Retinal pigment epithelial cell (primary cell): Measurements from ENCODE around the gene VAMP1.
"Not testable (repeated sequence)": the region's sequence is repeated elsewhere in the genome, so short reads cannot be mapped to it uniquely, and the experiment has no call there.

Source experiments
- DNase-seq: peaks from one replicate; pipeline ENCODE4 v3.0.0-alpha.2; 2010; ENCODE audit warnings: low read depth
- H3K4me3 ChIP-seq: 2 replicates; pipeline ENCODE4 v1.5.1; 2011; ENCODE audit warnings: mild to moderate bottlenecking, low read length, control low read depth, moderate library complexity
- TF ChIP-seq, protein P1 (sequence below): conservative IDR thresholded peaks from 2 replicates; pipeline ENCODE4 v1.5.1; 2011; ENCODE audit warnings: low read depth, low read length, control low read depth, inconsistent platforms

Gene VAMP1

GRCh38 chr12:6470375-6471163 lies at the start of gene VAMP1:
Gene VAMP1, minus strand, starts transcription at chr12:6470677. Its CDS starts 146 bp downstream, at chr12:6470531.
- H3K4me3 ChIP-seq = peak within 1 kb of the TSS; percentile 81
- TF ChIP-seq, protein P1, sequence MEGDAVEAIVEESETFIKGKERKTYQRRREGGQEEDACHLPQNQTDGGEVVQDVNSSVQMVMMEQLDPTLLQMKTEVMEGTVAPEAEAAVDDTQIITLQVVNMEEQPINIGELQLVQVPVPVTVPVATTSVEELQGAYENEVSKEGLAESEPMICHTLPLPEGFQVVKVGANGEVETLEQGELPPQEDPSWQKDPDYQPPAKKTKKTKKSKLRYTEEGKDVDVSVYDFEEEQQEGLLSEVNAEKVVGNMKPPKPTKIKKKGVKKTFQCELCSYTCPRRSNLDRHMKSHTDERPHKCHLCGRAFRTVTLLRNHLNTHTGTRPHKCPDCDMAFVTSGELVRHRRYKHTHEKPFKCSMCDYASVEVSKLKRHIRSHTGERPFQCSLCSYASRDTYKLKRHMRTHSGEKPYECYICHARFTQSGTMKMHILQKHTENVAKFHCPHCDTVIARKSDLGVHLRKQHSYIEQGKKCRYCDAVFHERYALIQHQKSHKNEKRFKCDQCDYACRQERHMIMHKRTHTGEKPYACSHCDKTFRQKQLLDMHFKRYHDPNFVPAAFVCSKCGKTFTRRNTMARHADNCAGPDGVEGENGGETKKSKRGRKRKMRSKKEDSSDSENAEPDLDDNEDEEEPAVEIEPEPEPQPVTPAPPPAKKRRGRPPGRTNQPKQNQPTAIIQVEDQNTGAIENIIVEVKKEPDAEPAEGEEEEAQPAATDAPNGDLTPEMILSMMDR = no peak
- peak; percentile 79 for DNase-seq

DNA sequence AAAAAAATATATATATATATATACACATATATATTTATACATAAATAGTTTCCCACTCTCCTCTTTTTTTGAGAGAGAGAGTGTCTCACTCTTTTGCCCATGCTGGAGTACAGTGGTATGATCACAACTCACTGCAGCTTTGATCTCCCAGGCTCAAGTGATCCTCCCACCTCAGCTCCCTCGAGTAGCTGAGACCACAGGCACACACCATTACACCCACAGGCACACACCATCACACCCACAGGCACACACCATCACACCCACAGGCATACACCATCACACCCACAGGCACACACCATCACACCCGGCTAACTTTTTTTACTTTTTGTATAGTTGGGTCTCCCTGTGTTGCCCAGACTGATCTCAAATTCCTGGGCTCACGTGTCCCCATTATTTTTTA lies 49.7 kb upstream of the VAMP1 start:
- DNase-seq = no peak
- TF ChIP-seq, protein P1 = no peak
- no peak overlapping the region for H3K4me3 ChIP-seq

DNA sequence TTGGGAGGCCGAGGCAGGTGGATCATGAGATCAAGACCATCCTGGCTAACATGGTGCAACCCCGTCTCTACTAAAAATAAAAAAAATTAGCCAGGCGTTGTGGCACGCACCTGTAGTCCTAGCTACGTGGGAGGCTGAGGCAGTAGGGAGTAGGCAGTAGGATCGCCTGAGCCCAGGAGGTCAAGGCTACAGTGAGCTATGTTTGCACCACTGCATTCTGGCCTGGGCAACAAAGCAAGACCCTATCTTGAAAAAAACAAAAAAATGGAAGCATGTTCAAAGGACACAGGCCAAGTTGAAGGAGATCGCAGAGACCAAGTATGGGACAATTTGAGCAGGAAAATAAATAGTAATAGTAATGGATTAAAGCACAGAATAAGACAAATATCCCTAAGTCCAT lies 37.6 kb upstream of the VAMP1 start:
- no peak for DNase-seq
- TF ChIP-seq, protein P1 = no peak
- H3K4me3 ChIP-seq = no peak overlapping the region

DNA sequence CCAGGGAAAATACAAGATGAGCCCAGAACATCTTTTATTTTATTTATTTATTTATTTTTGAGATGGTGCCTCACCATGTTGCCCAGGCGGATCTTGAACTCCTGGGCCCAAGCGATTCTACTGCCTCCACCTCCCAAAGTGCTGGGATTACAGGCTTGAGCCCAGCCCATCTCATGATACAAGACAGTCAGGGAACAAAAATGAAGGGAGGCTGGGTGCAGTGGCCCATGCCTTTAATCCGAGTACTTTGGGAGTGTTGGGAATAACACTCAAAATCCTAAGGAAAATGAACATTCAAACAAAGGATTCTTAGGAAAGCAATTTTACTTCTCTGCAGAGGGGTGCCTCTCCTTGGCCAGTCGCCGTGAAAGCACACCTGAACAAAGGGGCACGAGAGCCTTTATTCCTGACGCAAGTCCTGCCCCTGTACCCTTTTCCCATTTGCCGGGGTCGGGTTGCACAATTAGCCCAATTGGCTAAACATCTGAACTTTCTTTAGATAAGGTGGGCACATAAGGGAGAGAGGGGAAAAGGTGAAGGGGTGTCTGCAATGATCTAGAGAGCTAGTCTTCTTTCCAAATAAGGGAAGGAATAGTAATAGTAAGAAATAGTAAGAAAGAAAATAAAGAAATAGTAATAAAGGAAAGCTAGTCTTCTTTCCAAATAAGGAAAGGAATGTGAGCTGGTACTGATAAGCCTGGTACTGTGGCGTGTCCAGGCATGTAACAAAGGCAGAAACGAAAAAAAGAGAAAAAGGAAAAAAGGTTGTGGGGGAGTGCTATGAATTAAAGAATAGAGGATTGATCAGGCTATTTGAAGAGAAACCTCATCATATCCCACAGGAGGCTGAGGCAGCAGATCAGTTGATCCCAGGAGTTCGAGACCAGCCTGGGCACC lies 36.9 kb upstream of the VAMP1 start:
- H3K4me3 ChIP-seq = no peak overlapping the region
- peak; percentile 7 for DNase-seq
- TF ChIP-seq, protein P1 = no peak

- H3K4me3 ChIP-seq = no peak overlapping the region
- TF ChIP-seq, protein P1 = no peak
- DNase-seq = no peak
Measured at GRCh38 chr12:6500466-6500865, 30.0 kb upstream of the VAMP1 start.

DNA sequence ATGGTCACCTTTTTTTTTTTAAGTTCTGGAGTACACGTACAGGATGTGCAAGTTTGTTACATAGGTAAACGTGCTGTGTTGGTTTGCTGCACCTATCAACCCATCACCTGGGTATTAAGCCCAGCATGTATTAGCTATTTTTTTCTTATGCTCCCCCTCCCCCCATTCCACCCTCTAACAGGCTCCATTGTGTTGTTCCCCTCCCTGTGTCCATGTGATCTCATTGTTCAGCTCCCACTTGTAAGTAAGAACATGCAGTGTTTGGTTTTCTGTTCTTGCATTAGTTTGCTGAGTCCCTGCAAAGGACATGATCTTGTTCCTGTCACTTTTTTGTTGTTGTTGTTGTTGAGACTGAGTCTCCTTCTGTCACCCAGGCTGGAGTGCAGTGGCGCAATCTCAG lies 26.8 kb upstream of the VAMP1 start:
- DNase-seq, H3K4me3 ChIP-seq: not testable (repeated sequence)

DNA sequence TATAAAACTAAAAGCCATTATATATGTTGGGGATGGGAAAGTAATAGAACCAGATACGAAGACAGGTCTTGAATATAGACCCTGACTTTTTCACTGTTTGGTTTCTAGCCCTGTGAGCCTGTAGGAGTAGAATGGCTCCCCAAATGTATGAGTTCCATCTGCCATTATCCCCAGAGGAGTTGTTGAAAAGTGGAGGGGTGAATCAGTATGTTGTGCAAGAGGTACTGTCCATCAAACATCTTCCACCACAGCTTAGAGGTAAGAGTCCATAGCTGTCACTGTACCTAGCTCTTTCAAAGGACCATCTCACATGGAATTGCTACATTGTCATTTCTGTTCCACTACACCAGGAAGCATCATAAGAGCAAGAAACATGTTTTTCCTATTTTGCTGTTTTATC lies 24.5 kb upstream of the VAMP1 start:
- no peak for DNase-seq
- peak overlapping the region; percentile 80 for H3K4me3 ChIP-seq
- TF ChIP-seq, protein P1 = no peak
